ENCODE results near the gene NAT9.

NAT9 gene

DNA sequence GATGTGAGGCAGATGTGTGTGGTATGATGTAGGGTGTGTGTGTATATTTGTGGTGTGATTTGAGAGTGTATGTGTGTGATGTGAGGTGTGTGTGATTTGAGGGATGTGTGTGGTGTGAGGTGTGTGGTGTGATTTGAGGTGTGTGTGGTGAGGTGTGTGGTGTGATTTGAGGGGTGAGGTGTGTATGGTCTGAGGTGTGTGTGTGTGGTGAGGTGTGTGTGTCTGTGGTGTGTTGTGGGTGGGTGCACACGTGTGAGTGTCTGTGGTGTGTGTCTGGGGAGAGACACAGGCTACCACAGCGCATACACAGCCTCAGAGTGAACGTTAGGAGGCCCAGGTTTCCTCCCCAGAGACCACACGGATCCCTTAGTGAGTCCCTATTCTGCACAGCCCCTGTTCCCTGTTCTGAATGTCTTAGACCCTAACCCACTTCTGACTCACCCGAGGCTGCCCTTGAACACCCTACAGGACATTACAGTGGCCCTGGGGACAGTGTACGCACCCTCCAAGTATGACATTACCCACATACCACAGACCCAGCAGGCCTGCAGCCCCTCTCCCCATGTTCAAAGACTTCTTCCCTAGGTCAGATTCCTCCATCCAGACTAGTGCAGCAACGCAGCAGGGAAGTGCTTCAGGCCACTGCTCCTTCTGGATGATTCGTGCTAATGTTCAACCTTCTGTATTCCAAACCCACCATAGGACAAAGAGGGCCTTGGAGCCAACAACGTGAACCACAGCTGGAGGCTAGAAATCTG is 42.6 kb downstream of the NAT9 start:
- no peak for DNase-seq (ENCODE audit: low read depth)
- H3K4me3 ChIP-seq (ENCODE audit: control insufficient read depth, low read depth, low read length): no peak overlapping the region
- TF ChIP-seq, protein P1, sequence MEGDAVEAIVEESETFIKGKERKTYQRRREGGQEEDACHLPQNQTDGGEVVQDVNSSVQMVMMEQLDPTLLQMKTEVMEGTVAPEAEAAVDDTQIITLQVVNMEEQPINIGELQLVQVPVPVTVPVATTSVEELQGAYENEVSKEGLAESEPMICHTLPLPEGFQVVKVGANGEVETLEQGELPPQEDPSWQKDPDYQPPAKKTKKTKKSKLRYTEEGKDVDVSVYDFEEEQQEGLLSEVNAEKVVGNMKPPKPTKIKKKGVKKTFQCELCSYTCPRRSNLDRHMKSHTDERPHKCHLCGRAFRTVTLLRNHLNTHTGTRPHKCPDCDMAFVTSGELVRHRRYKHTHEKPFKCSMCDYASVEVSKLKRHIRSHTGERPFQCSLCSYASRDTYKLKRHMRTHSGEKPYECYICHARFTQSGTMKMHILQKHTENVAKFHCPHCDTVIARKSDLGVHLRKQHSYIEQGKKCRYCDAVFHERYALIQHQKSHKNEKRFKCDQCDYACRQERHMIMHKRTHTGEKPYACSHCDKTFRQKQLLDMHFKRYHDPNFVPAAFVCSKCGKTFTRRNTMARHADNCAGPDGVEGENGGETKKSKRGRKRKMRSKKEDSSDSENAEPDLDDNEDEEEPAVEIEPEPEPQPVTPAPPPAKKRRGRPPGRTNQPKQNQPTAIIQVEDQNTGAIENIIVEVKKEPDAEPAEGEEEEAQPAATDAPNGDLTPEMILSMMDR (IDR thresholded peaks at IDR 0.05; ENCODE audit: control insufficient read depth, insufficient read depth, low read depth, low read length, missing control alignments): no peak

DNA sequence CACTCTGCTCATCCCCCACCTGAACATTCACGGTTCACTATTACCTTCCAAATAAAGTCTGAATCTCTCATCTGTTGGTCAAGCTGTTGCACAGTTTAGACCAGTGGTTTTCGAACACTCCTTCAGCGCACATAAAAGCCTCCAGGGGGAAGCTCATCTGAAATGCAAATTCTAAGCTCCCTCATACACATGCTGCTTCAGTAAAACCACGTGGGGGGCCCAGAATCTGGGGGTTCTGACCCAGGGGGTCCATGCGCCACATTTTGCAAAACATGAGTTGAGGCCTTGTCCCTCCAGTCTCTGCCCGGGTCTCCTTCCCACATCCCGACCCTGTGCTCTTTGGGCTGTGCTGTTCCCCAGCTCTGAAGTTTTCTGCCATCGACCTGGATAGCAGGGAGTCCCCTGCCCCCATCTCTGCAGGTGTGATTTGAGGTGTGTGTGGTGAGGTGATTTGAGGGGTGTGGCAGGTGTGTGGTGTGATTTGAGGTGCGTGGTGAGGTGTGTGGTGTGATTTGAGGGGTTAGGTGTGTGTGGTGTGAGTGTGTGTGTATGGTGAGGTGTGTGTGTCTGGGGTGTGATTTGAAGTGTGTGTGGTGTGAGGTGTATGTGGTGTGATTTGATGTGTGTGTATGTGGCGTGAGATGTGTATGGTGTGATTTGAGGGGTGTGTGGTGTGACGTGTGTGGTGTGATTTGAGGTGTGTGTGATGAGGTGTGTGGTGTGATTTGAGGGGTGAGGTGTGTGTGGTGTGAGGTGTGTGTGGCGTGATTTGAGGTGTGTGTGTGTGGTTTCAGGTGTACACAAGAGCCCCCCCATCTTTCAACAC is 43.9 kb downstream of the NAT9 start:
- TF ChIP-seq, protein P1 (IDR thresholded peaks at IDR 0.05; ENCODE audit: control insufficient read depth, insufficient read depth, low read depth, low read length, missing control alignments): no peak
- no peak for DNase-seq (ENCODE audit: low read depth)
- no peak overlapping the region for H3K4me3 ChIP-seq (ENCODE audit: control insufficient read depth, low read depth, low read length)

DNA sequence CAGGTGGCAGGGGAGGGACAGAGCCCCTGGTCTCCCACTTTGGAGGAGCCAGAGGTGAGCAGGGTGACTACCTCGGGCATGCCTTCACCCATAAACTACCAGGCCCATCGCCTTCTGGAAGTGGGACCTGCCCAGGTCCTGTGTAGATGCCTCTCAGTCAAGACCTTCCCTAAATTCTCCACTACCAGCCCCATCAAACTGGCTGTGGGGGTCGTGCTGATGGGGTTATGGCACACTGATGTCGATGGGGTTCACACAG is 44.9 kb downstream of the NAT9 start:
- DNase-seq (ENCODE audit: low read depth): no peak
- H3K4me3 ChIP-seq (ENCODE audit: control insufficient read depth, low read depth, low read length): no peak overlapping the region
- TF ChIP-seq, protein P1 (IDR thresholded peaks at IDR 0.05; ENCODE audit: control insufficient read depth, insufficient read depth, low read depth, low read length, missing control alignments): no peak

DNA sequence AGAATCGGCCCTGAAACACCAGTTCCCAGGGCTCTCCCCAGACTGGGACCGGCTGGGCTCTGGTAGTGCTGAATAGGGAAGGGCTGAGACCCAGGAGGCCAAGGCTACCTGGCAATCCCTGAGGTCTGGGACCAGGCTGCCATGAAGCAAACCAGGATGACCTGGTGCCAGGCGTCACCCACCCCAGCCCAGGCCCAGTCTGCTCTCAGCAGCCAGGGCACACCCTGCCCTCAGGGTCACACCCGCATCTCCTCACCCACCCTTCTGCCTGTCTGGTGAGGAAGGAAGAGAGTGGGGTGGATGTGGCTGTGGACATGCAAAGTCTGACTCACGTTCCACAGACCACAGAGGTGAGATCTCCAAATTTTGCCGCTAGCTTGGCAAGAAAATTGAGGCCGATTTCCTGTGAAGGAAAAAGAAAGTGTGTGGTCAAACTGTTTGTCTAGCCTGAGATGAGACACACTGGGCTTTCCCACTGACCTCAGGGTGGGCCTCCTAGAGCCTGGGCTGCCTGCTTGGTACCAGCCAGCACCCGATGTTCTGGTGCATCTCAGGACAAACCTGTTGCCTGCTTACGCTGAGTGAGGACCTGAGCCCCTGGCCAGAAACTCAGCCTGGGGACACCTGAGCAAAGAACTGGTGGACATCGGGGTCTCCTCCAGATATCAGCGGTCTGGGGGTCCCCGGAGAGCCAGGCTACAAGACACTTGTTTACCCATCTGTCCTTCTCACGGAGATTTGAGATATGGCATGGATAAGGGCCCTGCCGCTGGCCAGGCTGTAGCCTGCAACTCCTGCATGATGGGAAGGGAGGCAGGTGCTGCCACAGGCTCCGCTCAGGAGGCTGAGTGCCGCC is 45.4 kb downstream of the NAT9 start:
- no peak for DNase-seq (ENCODE audit: low read depth)
- H3K4me3 ChIP-seq (ENCODE audit: control insufficient read depth, low read depth, low read length): no peak overlapping the region
- TF ChIP-seq, protein P1 (IDR thresholded peaks at IDR 0.05; ENCODE audit: control insufficient read depth, insufficient read depth, low read depth, low read length, missing control alignments): no peak

DNA sequence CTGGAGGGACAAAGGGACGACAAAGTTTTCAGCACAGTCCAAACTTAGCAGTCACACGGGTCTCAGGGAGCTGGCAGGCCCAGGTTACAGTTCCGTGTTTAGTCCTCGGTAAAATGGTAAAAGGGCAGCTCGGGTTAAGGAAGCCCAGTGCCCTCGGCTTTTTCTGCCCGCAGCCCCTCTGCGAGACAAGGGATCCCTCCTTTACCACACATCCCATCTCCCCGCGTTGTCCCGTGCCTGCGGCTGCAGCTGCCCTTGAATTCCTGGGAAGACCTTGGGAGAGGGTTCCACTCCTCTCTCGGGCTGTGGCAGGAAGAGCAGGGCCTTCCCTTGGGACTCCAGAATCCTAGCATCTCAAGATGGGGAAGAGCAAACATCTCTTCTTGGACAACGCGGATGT is 46.3 kb downstream of the NAT9 start:
- no peak for DNase-seq (ENCODE audit: low read depth)
- no peak overlapping the region for H3K4me3 ChIP-seq (ENCODE audit: control insufficient read depth, low read depth, low read length)
- TF ChIP-seq, protein P1 (IDR thresholded peaks at IDR 0.05; ENCODE audit: control insufficient read depth, insufficient read depth, low read depth, low read length, missing control alignments): no peak

DNA sequence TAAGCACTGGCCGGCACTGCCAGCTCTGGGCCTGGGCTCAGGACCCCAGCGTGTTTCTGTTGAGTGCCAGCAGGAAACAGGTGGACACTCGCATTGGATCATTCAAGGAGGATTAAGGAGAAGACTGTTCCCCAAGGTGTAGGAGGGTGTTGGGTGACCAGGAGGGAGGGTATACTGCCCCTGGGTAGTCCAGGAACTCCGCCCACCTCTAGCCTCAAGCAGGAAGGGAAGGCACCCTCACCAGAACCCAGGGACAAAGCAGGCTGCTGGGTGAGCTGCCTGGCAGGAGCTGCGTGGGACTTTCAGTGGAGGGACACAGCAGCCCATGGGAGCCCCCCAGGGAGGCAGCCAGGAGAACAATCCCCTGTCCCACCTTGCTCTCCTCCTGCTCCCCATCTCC is 46.8 kb downstream of the NAT9 start:
- TF ChIP-seq, protein P1 (IDR thresholded peaks at IDR 0.05; ENCODE audit: control insufficient read depth, insufficient read depth, low read depth, low read length, missing control alignments): no peak
- H3K4me3 ChIP-seq (ENCODE audit: control insufficient read depth, low read depth, low read length): no peak overlapping the region
- no peak for DNase-seq (ENCODE audit: low read depth)
